NOMO-1 treated with dmso at 0.1 percent for 144 hours (cell line): ENCODE data around the gene MANBA.
"Not testable (repeated sequence)": the region's sequence is repeated elsewhere in the genome, so short reads cannot be mapped to it uniquely, and the experiment has no call there.

Source experiments
- DNase-seq: peaks from one replicate; lab custom pipeline; 2025; ENCODE audit not compliant: unreplicated experiment; lab: John Stamatoyannopoulos, UW

The MANBA gene

DNA sequence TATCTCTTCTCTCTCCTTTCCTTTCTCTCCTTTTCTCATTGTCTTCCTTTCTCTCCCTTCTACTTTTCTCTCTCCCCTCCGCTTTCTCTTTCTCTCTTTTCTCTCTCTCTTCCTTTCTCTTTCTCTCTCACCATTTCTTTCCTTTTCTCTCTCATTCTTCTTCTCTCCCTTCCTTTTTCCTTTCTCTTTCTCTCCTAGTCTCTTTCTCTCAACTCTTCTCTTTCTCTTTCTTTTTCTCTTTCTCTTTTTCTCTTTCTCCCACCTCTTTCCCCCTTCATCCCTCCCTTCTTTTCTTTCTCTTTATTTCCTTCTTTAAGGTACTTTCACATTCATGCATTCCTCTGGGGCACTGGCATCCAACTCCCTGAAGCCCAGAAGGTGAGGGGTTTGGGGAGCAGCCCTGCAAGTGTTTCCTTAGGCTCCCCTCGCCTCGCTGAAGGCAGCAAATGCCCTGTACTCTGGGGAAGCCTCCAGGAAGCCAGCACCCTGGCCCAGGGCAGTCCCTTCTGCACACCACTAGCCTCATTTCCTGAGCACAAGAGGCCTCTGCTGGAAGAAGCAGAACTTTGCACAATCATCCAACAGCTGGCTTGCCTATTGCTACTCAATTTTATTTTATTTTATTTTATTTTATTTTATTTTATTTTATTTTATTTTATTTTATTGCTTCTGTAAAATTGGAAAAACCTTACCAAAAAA, 135.4 kb downstream of the MANBA start:
- DNase-seq: peak; percentile 72

DNA sequence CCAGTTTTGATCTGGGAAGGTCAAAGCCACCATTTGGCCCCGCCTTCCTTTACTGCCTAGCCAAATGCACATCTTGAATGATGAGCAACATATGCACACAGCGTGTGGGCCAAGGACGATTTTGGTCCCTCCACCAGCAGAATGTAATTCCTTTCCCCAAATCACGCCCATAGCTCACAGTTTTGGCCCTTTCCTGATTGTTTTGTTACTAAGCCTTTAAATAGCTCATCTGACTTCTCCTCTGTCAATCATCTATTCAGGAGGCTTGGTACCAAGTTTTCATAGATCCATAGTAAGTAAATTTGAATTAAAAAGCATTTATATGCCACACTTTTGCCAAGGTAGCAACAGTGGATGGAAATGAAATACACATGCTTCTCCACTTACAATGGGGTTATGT, 136.3 kb downstream of the MANBA start:
- DNase-seq: no peak

DNA sequence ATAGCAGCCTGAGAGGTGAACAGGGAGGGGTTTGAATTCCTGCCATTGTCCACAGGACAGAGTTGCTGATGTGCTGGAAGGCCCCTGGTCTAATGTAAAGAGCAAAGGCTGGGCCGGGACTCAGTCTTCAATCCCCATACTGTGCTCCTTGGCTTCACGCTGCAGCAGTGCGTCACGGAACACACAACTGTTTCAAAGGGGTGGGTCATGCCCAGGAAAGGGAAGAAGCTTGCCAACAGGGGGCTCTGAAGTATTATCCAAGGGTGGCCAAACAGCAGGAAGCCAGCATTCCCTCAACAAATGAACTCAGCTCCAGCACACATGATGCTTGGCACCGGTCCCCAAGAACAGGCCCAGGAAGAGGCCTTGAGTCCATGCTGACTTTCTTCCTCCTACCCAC, 137.1 kb downstream of the MANBA start:
- DNase-seq: no peak

DNA sequence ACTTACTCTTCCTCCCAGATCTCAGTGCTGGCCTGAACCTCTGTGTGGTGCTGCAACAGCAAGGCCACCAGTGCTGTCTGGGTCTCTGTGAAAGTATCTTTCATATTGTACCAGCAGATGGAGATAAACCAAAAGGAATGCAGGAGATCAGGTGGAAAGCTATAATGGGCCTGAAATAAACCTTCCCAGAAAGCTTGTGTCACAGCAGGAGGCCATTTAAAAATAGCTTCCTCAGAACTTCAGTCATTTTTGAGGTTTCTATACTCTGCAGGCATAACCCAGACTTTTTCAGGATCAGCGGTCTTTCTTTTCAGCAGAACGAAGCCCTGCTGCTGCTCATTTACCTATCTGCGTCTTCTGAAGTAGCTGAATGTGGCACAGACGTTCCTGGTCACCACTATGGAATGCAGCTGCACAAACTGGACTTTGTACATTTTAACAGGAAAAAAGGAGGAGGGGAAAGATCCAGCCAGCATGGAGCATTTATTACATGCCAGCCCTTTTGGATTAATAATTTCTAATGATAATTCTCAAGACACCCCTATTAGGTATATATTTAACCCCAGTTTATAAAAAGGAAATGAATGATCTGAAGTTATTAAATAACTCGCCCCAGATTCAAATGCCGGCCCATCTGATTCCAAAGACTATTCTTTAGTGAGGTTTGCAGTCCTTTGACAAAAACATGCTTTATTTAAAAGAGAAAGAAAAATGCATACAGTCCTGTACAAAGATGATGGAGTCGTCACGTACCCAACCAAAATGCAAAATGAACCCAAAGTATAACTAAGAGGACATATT, 139.9 kb downstream of the MANBA start:
- DNase-seq: no peak

DNA sequence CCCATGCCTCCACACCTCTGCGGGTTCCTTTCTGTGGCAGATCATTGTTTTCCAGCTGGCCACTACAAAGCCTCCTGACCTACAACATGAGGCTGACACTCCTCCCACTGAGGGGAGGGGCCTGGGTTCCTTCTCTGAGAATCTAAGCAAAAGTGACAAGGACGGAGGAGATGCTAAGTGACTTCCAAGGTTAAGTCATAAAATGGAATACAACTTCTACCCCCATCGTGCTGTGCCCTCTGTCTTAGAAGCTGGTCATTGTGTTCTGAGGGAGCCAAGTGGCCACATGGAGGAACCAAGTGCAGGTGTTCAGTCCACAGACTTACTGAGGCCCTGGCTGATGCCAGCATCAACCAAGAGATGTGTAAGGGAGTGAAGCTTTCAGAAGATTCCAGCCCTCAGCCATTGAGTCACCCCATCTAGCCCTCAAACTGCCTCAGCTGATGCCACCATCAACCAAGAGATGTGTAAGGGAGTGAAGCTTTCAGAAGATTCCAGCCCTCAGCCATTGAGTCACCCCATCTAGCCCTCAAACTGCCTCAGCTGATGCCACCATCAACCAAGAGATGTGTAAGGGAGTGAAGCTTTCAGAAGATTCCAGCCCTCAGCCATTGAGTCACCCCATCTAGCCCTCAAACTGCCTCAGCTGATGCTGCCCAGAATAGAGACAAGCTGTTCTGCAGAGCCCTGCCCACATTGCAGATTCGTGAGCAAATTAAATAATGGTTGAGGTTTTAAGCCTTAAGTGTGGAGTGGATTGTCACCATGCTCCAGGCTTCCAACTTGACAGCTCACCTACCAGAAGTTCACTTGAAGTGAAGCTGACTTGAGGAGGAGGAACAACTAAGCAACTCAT, 140.8 kb downstream of the MANBA start:
- not testable (repeated sequence) for DNase-seq

DNA sequence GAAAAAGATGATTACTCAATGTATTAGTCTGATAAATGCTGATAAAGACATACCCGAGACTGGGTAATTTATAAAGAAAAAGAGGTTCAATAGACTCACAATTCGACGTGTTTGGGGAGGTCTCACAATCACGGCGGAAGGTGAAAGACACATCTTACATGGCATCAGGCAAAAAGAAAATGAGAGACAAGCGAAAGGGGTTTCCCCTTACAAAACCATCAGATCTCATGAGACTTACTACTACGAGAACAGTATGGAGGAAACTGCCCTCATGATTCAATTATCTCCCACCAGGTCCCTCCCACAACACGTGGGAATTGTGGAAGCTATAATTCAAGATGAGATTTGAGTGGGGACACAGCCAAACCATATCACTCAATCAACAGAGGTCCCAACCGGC, 141.7 kb downstream of the MANBA start:
- not testable (repeated sequence) for DNase-seq

DNA sequence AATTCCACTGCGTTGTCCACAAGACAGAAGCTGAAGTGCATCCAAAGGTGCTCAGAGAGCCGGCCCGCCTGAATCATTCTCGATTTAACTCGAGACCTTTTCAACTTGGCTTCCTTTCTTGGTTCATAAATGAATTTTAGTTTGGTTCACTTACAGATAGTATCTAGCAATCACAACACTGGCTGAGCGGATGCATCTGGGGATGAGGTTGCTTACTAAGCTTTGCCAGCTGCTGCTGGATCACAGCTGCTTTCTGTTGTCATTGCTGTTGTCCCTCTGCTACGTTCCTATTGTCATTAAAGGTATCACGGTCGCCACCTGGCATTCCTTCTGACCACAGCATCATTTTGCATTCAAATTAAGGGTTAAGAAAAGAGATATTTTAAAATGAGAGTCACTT, 144.1 kb downstream of the MANBA start:
- DNase-seq: no peak

DNA sequence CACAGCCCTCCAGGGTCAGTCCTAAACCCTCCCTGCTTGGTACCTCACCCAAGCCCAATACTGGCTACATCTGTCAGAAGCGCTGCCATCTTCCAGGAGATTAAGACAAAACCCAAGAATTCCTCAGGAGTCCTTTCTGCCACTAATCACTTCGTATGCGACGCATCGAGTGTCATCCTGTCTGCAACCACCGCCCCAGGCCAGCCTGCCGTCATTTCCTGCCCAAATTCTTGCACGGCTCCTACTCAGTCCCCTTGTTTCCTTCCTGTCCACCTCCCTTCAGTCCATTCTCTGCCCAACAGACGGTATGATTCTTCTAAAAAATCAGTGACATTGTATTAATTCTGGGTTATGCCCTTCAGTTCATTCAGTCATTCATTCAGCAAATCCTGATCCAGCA, 146.0 kb downstream of the MANBA start:
- DNase-seq: no peak

DNA sequence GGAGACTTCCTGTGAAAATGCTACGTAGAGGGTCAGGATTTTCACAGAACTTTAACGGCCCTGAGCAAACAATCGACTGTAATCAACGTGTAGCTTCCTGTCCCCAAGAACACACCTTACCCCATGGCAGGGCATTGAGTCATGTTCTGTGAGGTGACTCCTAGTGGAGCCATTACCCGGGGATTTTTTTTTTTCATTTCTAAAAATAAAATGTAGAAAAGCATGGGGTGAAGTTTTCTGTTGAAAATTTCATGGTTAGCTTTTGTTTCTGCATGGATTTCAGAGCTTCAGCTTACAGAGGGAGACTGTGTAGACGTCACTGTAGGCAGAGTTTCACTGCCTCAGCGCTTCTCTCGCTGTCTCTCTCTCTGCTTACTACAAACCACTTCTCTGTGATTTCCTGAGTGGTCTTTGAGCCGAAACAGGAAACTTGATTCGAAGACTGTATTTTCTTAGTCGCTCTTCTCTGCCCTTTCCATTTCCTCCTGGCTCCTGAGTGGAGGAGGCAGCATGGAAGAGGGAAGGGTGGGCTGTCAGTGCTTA, 147.9 kb downstream of the MANBA start:
- no peak for DNase-seq

DNA sequence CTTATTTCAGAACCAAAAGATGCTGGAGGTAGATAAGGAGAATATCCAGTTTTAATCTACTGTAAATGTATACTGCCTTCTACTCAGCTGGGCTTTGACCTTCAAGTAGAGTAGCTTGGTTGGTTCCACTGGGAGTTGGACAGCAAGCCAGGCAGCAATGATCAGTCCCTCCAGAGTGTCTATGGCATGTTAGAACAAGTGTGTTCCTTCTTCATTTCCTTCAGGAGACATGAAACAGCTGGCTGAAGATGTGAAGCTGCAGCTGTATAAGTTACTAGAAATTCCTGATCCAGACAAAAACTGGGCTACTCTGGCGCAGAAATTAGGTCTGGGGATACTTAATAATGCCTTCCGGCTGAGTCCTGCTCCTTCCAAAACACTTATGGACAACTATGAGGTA, 148.6 kb downstream of the MANBA start:
- DNase-seq: no peak

DNA sequence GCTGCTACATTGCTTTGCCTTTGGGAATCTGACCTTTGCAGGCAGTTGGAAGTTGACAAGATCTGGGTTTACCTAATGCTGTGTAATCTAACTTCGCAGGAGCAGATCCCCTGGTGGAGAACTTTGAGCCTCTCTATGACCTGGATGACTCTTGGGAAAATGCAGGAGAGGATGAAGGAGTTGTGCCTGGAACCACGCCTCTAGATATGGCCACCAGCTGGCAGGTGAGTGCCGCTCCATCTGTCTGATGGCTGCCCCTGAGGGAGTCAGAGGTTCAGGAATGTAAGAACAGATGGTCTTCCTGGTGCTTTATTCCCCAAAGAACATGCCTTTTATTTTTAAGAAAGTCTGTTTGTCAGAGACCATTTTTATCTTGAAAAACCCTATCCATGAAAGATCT, 150.3 kb downstream of the MANBA start:
- no peak for DNase-seq

DNA sequence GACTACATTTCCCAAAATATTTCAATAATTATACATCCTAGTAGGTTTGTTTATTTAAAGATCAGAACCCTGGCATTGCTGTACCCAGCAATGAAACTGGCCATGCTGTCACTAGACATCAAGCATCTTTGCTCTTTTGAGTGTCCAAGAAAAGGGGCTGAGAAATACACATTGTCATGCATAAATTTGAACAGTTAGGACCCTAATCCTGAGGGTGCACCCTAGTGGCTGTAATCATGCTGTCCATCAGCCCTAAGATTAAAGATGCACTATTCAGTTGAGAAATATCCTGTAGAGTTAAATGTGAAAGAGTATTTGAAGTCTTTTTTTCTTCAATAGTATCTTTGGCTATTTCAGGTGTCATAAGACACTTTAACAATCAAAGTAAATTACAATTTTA, 150.8 kb downstream of the MANBA start:
- no peak for DNase-seq

DNA sequence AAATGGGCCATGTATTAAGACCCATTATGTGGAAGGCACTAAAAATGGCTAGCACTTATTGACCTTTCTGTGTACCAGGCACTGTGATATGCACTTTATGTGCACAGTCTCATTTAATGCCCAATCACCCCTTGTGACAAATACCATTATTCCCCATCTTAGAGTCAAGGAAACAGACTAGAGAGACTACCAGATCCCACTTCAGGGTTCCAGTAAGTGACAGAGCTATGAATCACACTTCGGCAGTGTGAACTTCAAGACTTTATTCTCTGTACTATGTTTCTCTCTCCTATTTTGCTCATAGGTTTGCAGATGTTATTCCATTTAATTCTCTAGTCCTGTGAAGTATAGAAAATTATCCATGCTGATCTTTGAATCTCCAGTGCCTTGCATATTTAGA, 152.6 kb downstream of the MANBA start:
- no peak for DNase-seq

DNA sequence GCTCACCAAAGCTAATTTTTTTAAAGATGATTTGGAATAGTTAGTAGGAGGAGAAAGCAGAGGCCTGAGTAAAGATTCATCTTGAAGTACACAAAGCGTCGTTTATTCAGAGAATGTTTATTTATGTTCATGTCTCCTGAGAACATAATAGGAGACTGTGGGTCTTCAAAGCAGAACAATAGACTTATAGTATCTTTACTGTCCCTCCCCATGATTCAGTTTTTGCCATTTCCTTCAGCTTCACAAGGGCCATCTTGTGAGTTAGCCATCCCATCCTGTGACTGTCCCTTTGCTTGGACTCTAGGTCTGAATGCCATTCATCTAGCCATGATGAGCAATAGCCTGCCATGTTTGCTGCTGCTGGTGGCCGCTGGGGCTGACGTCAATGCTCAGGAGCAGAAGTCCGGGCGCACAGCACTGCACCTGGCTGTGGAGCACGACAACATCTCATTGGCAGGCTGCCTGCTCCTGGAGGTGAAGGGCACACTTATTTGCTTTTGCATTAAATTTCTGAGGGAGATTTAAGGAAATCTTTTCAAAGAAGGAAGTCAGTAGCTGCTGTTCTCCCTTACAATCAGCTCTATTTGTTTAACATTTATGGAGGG, 153.8 kb downstream of the MANBA start:
- no peak for DNase-seq

DNA sequence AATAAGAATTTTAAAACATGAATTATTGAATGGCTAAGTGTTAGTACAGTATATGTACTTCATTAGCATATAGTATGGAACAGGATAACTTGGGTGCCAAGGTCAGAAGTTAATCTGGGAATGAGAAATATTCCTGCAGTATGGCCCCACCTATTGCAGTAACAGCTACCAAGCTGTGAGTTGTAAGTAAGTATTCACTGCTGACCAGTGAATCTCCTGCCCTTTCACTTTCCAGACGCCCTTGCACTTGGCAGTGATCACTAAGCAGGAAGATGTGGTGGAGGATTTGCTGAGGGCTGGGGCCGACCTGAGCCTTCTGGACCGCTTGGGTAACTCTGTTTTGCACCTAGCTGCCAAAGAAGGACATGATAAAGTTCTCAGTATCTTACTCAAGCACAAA, 154.5 kb downstream of the MANBA start:
- DNase-seq: no peak

DNA sequence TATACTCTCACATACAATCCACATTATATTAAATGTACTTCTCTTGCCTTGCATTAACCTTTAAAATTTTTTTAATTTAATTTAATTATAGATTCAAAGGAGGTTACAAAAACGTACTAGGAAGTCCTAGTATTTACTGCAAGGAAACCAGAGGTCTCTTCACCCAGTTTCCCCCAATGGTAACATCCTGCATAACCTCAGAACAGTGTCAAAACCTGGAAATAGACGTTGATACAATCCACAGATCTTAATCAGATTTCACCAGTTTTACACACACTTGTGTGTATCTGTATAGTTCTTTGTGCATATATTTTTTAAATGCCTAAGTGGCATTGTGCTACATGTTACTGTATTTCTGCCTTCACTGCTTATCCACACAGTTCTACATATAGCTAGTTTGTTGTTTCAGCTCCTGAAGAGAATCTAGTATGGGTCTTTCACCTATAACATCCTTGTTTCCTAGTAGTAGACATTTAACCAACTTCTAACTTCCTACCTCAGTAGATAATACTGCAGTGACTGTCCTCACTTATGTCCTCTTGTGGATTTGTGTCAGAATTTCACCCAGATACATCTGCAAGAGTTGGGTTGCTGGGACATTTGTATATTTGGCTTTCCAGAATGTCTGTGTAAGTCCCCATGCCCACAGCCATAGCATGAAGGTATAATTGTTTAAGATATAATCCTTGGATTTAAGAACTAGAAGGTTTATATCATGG, 156.4 kb downstream of the MANBA start:
- DNase-seq: no peak

DNA sequence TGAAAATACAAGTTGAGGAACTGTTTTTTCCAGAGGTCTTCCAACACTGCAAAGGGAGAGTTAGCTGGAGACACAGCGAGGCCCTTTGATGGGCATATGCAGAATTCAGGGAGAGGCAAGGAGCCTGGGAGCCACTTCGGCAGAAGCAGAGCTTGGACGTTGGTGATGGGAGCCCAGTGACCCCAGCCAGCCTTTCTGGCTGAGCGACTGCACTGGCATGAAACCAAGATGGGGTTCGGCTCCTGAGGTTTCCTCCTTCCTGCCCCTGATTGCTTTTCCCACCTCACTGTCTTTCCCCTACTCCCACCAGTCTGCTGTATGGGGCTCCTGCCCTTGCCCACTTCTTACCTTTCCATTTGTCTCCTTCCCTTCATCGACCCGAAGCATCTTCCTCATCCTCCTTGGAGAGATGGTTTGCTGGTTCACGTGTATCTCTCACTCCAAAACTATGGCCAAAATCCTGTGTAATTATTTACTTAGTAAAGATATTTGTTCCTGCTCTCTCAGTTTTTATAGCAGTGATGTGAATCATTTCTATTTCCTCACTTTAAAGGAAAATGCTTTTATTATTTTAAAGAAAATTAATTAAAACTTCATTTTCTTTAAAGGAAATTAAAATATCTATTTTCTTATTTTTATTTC, 159.1 kb downstream of the MANBA start:
- no peak for DNase-seq

DNA sequence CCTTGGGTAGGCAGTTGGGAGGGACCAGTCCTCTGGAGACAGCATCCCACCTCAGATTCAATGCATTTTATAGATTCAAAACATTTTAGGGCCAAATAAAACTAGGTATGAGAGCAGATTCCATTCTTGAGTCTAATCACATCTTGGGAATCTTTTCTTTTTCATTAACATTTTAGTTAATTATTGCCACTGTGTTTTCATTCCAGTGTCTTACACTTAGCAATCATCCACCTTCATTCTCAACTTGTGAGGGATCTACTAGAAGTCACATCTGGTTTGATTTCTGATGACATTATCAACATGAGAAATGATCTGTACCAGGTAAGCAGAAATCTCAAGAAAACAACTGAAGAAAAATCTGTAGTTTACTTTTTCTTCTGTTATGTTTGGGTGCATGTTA, 160.1 kb downstream of the MANBA start:
- no peak for DNase-seq

DNA sequence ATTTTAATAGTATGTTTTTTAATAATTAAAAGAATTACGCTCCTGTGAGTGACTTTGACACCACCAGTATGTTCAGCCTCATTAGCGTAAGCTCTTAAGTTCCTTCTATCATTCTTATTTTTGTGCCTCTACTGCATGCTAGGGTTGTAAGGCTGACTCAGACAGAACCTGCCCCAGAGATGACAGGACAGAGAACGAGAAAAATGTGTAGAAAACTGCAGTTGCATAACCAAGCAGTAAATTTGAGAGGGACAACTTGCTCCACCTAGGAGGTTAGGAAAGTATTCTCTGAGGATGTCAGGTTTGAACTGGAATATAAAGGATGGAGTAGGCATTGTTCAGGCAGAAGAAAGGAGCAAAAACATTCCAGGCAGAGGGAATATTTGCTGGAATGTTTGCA, 160.9 kb downstream of the MANBA start:
- no peak for DNase-seq

DNA sequence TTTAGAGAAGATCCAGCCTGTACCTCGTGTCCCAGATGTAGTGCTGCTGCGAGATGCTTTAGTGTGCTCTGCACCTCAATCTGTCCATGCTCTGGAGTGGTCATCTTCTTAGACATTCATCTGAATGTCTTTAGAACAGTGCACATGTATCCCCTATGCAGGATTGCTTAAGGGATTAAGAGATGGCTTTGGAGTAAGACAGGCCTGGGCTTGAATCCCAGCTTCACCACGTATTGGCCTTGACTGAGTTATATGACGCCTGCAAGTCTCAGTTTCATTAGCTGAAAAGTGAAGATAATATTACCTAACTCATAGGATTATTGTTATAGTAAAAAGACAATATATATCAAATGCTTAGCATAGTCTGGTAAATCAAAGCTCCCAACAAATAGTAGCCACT, 161.3 kb downstream of the MANBA start:
- no peak for DNase-seq
